Activated naive CD8-positive, alpha-beta T cell treated with anti-CD3 and anti-CD28 coated beads, Interleukin-2, amount 50 U/mL, for 24 hours (primary cell): ENCODE measurements around the gene LMBRD2.

ENCODE experiments used
- ATAC-seq: fragments of 150-1000 bp; cut with Tn5 transposase; one replicate; pipeline ENCODE4 v1.10.0; 2021
- DNase-seq: peaks from one replicate; pipeline ENCODE4 v3.0.0; 2021
- H3K27ac Mint-ChIP-seq: one replicate; pipeline ENCODE4 v1.8.0; 2021; ENCODE audit warnings: mild to moderate bottlenecking, mixed read lengths
- H3K27me3 Mint-ChIP-seq: one replicate; pipeline ENCODE4 v1.8.0; 2021; ENCODE audit warnings: mixed read lengths
- H3K36me3 Mint-ChIP-seq: one replicate; pipeline ENCODE4 v1.8.0; 2021; ENCODE audit warnings: low read depth, mixed read lengths
- H3K4me1 Mint-ChIP-seq: one replicate; pipeline ENCODE4 v1.8.0; 2021; ENCODE audit warnings: mixed read lengths
- H3K4me3 Mint-ChIP-seq: one replicate; pipeline ENCODE4 v1.8.0; 2021; ENCODE audit warnings: mild to moderate bottlenecking, moderate library complexity, mixed read lengths
- H3K9me3 Mint-ChIP-seq: one replicate; pipeline ENCODE4 v1.8.0; 2021; ENCODE audit warnings: mixed read lengths

The LMBRD2 gene

GRCh38 chr5:36105819-36106218 is 45.9 kb downstream of the LMBRD2 start:
- ATAC-seq: no peak
- no peaks in the 10 kb centered on the region for H3K27me3 Mint-ChIP-seq
- no peaks in the 10 kb centered on the region for H3K4me1 Mint-ChIP-seq
- H3K9me3 Mint-ChIP-seq: no peaks in the 10 kb centered on the region
- no peak overlapping the region for H3K4me3 Mint-ChIP-seq
- no peak overlapping the region for H3K27ac Mint-ChIP-seq
- peaks cover 30% of the 10 kb centered on the region for H3K36me3 Mint-ChIP-seq
- no peak for DNase-seq

GRCh38 chr5:36099748-36100147 is 51.9 kb downstream of the LMBRD2 start:
- H3K9me3 Mint-ChIP-seq: no peaks in the 10 kb centered on the region
- DNase-seq (no peak), ATAC-seq (no peak)
- H3K27ac Mint-ChIP-seq: no peak overlapping the region
- H3K27me3 Mint-ChIP-seq: no peaks in the 10 kb centered on the region
- H3K36me3 Mint-ChIP-seq: peaks cover 5% of the 10 kb centered on the region
- H3K4me1 Mint-ChIP-seq: no peaks in the 10 kb centered on the region
- no peak overlapping the region for H3K4me3 Mint-ChIP-seq

- Mint-ChIP-seq H3K4me1 (no peaks in the 10 kb centered on the region), H3K27me3 (no peaks in the 10 kb centered on the region), H3K36me3 (no peaks in the 10 kb centered on the region), H3K4me3 (no peak overlapping the region), H3K27ac (no peak overlapping the region), H3K9me3 (peaks cover 4% of the 10 kb centered on the region)
- ATAC-seq (no peak), DNase-seq (no peak)
These were observed 55.2 kb downstream of the LMBRD2 start for GRCh38 chr5:36096486-36096885.

- Mint-ChIP-seq H3K36me3 (no peaks in the 10 kb centered on the region), H3K4me3 (no peak overlapping the region), H3K4me1 (no peaks in the 10 kb centered on the region), H3K27me3 (peaks cover 3% of the 10 kb centered on the region), H3K9me3 (peaks cover 4% of the 10 kb centered on the region), H3K27ac (no peak overlapping the region)
- ATAC-seq: peak; percentile 46
- DNase-seq: no peak
These were observed 61.7 kb downstream of the LMBRD2 start for GRCh38 chr5:36089989-36090388.

GRCh38 chr5:36079200-36079781 is 72.4 kb downstream of the LMBRD2 start:
- H3K9me3 Mint-ChIP-seq: no peaks in the 10 kb centered on the region
- DNase-seq: no peak
- peak; percentile 92 for ATAC-seq
- H3K4me3 Mint-ChIP-seq: no peak overlapping the region
- H3K27ac Mint-ChIP-seq: no peak overlapping the region
- no peaks in the 10 kb centered on the region for H3K36me3 Mint-ChIP-seq
- no peaks in the 10 kb centered on the region for H3K4me1 Mint-ChIP-seq
- peaks cover 5% of the 10 kb centered on the region for H3K27me3 Mint-ChIP-seq

- no peak overlapping the region for H3K27ac Mint-ChIP-seq
- H3K36me3 Mint-ChIP-seq: no peaks in the 10 kb centered on the region
- H3K9me3 Mint-ChIP-seq: no peaks in the 10 kb centered on the region
These were observed 73.3 kb downstream of the LMBRD2 start for GRCh38 chr5:36078430-36078829.

GRCh38 chr5:36073595-36074216 is 78.0 kb downstream of the LMBRD2 start:
- Mint-ChIP-seq H3K36me3 (no peaks in the 10 kb centered on the region), H3K4me1 (peaks cover 5% of the 10 kb centered on the region)

More at GRCh38 chr5:36078430-36078829, 73.3 kb downstream of the LMBRD2 start:
- ATAC-seq: no peak
- Mint-ChIP-seq H3K27me3 (no peaks in the 10 kb centered on the region), H3K4me1 (no peaks in the 10 kb centered on the region), H3K4me3 (no peak overlapping the region)
- DNase-seq: no peak

GRCh38 chr5:36070687-36071571 is 80.8 kb downstream of the LMBRD2 start:
- ATAC-seq (peak; percentile 57), DNase-seq (no peak)
- Mint-ChIP-seq H3K4me1 (peaks cover 10% of the 10 kb centered on the region), H3K27ac (no peak overlapping the region), H3K36me3 (no peaks in the 10 kb centered on the region), H3K9me3 (no peaks in the 10 kb centered on the region), H3K27me3 (peaks cover 11% of the 10 kb centered on the region), H3K4me3 (peak overlapping the region; percentile 61)

More at GRCh38 chr5:36073595-36074216, 78.0 kb downstream of the LMBRD2 start:
- H3K9me3 Mint-ChIP-seq: no peaks in the 10 kb centered on the region
- H3K4me3 Mint-ChIP-seq: no peak overlapping the region
- peak; percentile 70 for ATAC-seq
- DNase-seq: no peak
- no peak overlapping the region for H3K27ac Mint-ChIP-seq
- H3K27me3 Mint-ChIP-seq: no peaks in the 10 kb centered on the region

GRCh38 chr5:36068751-36069281 is 82.9 kb downstream of the LMBRD2 start:
- H3K27me3 Mint-ChIP-seq: peaks cover 11% of the 10 kb centered on the region
- H3K36me3 Mint-ChIP-seq: no peaks in the 10 kb centered on the region
- DNase-seq: no peak
- peaks cover 10% of the 10 kb centered on the region for H3K4me1 Mint-ChIP-seq
- H3K27ac Mint-ChIP-seq: no peak overlapping the region
- H3K9me3 Mint-ChIP-seq: no peaks in the 10 kb centered on the region
- H3K4me3 Mint-ChIP-seq: no peak overlapping the region
- ATAC-seq: no peak

GRCh38 chr5:36066540-36067210 is 85.0 kb downstream of the LMBRD2 start, which contains the start of gene UGT3A2:
Gene UGT3A2 (minus strand): TSS chr5:36066882. CDS start chr5:36066789, 93 bp downstream.
- H3K9me3 Mint-ChIP-seq: no peaks in the 10 kb centered on the region
- no peak for ATAC-seq
- H3K27me3 Mint-ChIP-seq: peaks cover 11% of the 10 kb centered on the region
- no peak within 1 kb of the TSS for H3K27ac Mint-ChIP-seq
- no peak within 1 kb of the TSS for H3K4me3 Mint-ChIP-seq
- H3K36me3 Mint-ChIP-seq: no peaks in the 10 kb centered on the region
- H3K4me1 Mint-ChIP-seq: peaks cover 10% of the 10 kb centered on the region
- DNase-seq: no peak

- Mint-ChIP-seq H3K4me3 (no peak overlapping the region), H3K27ac (no peak overlapping the region), H3K27me3 (peaks cover 11% of the 10 kb centered on the region), H3K9me3 (no peaks in the 10 kb centered on the region), H3K36me3 (no peaks in the 10 kb centered on the region), H3K4me1 (peaks cover 5% of the 10 kb centered on the region)
- ATAC-seq (no peak), DNase-seq (no peak)
These were observed 85.6 kb downstream of the LMBRD2 start for GRCh38 chr5:36066001-36066539.

GRCh38 chr5:36060420-36060887 is 91.2 kb downstream of the LMBRD2 start:
- Mint-ChIP-seq H3K36me3 (no peaks in the 10 kb centered on the region), H3K27me3 (peaks cover 2% of the 10 kb centered on the region), H3K4me3 (no peak overlapping the region), H3K4me1 (no peaks in the 10 kb centered on the region), H3K27ac (no peak overlapping the region), H3K9me3 (no peaks in the 10 kb centered on the region)
- no peak for DNase-seq
- no peak for ATAC-seq

GRCh38 chr5:36059571-36060419 is 91.9 kb downstream of the LMBRD2 start:
- DNase-seq (no peak), ATAC-seq (no peak)
- no peak overlapping the region for H3K4me3 Mint-ChIP-seq
- no peaks in the 10 kb centered on the region for H3K4me1 Mint-ChIP-seq
- no peak overlapping the region for H3K27ac Mint-ChIP-seq
- H3K9me3 Mint-ChIP-seq: no peaks in the 10 kb centered on the region
- H3K27me3 Mint-ChIP-seq: peaks cover 2% of the 10 kb centered on the region
- H3K36me3 Mint-ChIP-seq: no peaks in the 10 kb centered on the region
